GM06990 (cell line): ENCODE results near the gene SUPT3H.
"Not testable (repeated sequence)": the region's sequence is repeated elsewhere in the genome, so short reads cannot be mapped to it uniquely, and the experiment has no call there.

Experiments
- DNase-seq: peaks from one replicate; pipeline ENCODE4 v3.0.0-alpha.2; 2011; ENCODE audit not compliant: insufficient read length; ENCODE audit errors: extremely low read depth
- H3K27me3 ChIP-seq: replicated peaks from 2 replicates; pipeline ENCODE4 v1.6.0; 2011; ENCODE audit warnings: low read length; ENCODE audit not compliant: control insufficient read depth, insufficient read depth
- H3K36me3 ChIP-seq: 2 replicates; pipeline ENCODE4 v1.5.1; 2011; ENCODE audit warnings: low read length; ENCODE audit not compliant: control insufficient read depth, insufficient read depth
- H3K4me3 ChIP-seq: replicated peaks from 2 replicates; pipeline ENCODE4 v1.5.1; 2011; ENCODE audit warnings: low read depth, mild to moderate bottlenecking, control low read depth, low read length
- CTCF ChIP-seq: IDR thresholded peaks from 2 replicates; pipeline ENCODE4 v1.5.1; 2011; ENCODE audit warnings: low read length, control low read depth, mild to moderate bottlenecking, inconsistent platforms; ENCODE audit not compliant: insufficient read depth, poor library complexity, severe bottlenecking

The SUPT3H gene

GRCh38 chr6:45047573-45047972 is 330.2 kb downstream of the SUPT3H start:
- Histone ChIP-seq H3K4me3 (no peak overlapping the region), H3K27me3 (no peaks in the 10 kb centered on the region), H3K36me3 (no peaks in the 10 kb centered on the region)
- no peak for TF ChIP-seq CTCF
- no peak for DNase-seq

- no peaks in the 10 kb centered on the region for H3K36me3 ChIP-seq
- no peak for DNase-seq
- no peak for TF ChIP-seq CTCF
- no peaks in the 10 kb centered on the region for H3K27me3 ChIP-seq
- H3K4me3 ChIP-seq, result no peak overlapping the region
Measured at GRCh38 chr6:45045253-45045601, 332.5 kb downstream of the SUPT3H start.

GRCh38 chr6:45044510-45045252 is 333.1 kb downstream of the SUPT3H start:
- Histone ChIP-seq H3K27me3 (no peaks in the 10 kb centered on the region), H3K36me3 (no peaks in the 10 kb centered on the region), H3K4me3 (no peak overlapping the region)
- no peak for TF ChIP-seq CTCF
- DNase-seq, result no peak

- DNase-seq, result no peak
- no peaks in the 10 kb centered on the region for H3K27me3 ChIP-seq
- no peaks in the 10 kb centered on the region for H3K36me3 ChIP-seq
- TF ChIP-seq CTCF, result no peak
- no peak overlapping the region for H3K4me3 ChIP-seq
Measured at GRCh38 chr6:45044086-45044485, 333.6 kb downstream of the SUPT3H start.

GRCh38 chr6:45042673-45043072 is 335.1 kb downstream of the SUPT3H start:
- not testable (repeated sequence) for H3K4me3 ChIP-seq, H3K36me3 ChIP-seq, DNase-seq, H3K27me3 ChIP-seq

- no peak for DNase-seq
- H3K4me3 ChIP-seq, result no peak overlapping the region
- no peaks in the 10 kb centered on the region for H3K27me3 ChIP-seq
- TF ChIP-seq CTCF, result no peak
- no peaks in the 10 kb centered on the region for H3K36me3 ChIP-seq
Measured at GRCh38 chr6:45038226-45038625, 339.5 kb downstream of the SUPT3H start.
